GM10266 (cell line): Measurements from ENCODE around the gene PTPRD.

ENCODE experiments used
- DNase-seq: peaks from one replicate; pipeline ENCODE4 v3.0.0; 2012; ENCODE audit errors: extremely low spot score
- TF ChIP-seq, protein P1 (sequence below): IDR thresholded peaks from 2 replicates; pipeline ENCODE4 v1.5.1; 2012; ENCODE audit warnings: mild to moderate bottlenecking, low read depth; ENCODE audit not compliant: control insufficient read depth, insufficient read depth; ENCODE audit errors: missing control alignments

The PTPRD gene

DNA sequence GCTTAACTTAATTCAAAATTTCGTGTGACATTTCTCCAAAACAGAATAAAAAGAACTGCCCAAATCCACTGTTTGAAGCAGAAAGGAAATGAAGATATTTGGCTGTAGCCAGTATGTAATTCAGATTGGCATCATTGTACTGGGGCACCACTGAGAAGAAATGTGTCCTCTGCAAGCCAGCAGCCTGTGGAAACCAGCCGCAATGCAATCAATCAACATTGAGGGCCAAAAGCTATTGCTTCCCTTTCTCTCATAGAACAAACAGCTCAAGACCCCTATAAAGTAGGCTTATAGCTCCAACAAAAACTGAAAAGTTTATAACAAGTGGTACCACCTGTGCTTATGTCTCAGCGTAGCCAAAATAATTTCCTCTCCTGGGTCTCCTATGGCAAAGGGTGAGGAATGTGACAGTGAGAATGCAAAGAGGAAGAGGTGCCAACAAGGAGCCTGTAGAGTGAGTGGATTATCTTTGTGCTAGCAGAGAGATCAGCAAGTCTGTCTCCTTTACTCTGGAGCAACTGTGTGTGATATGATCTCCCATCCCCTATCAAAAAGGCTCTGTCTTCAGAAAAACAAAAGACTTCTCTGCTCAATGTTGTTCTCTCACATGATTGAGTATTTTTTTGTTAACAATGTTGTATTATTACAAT lies 1740.9 kb downstream of the PTPRD start:
- no peak for DNase-seq
- TF ChIP-seq, protein P1, sequence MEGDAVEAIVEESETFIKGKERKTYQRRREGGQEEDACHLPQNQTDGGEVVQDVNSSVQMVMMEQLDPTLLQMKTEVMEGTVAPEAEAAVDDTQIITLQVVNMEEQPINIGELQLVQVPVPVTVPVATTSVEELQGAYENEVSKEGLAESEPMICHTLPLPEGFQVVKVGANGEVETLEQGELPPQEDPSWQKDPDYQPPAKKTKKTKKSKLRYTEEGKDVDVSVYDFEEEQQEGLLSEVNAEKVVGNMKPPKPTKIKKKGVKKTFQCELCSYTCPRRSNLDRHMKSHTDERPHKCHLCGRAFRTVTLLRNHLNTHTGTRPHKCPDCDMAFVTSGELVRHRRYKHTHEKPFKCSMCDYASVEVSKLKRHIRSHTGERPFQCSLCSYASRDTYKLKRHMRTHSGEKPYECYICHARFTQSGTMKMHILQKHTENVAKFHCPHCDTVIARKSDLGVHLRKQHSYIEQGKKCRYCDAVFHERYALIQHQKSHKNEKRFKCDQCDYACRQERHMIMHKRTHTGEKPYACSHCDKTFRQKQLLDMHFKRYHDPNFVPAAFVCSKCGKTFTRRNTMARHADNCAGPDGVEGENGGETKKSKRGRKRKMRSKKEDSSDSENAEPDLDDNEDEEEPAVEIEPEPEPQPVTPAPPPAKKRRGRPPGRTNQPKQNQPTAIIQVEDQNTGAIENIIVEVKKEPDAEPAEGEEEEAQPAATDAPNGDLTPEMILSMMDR: no peak

DNA sequence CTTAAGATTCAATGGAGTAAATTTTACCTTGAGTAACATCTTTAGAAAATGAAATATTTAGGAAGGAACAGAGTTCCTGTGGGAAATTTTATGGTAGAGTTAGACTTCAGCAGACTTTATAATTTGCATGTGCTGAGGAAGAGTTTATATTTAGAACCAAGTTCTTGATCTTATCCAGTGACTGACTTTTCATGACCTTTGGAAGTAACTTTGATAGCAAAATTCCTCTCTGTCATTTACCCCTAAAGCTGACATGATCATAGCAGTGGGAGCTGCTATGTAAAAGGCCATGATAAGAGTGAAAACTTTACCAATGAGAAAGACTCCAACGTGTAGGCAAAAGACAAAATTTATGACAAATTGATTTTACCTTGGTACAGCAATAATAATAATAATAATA lies 1741.4 kb downstream of the PTPRD start:
- TF ChIP-seq, protein P1: no peak
- no peak for DNase-seq

DNA sequence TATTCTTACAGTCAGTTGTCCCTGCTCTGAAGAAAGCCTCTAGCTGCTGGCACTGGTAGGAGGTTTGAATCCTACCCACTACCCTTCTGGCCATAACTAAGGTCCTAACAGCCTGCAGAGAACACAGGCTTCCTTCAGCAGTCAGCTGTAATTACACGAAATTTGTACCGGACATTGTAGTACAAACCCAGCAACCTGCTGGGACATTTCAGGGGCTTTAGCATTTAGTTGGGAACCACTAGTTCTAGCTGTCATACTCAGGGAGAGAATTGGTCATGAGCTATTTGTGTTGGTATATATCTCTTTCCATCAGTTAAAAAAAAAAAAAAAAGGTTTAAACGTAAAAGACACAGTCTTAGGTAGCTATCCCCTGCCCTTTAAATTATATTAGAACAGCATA lies 1743.0 kb downstream of the PTPRD start:
- DNase-seq: no peak
- TF ChIP-seq, protein P1: no peak

DNA sequence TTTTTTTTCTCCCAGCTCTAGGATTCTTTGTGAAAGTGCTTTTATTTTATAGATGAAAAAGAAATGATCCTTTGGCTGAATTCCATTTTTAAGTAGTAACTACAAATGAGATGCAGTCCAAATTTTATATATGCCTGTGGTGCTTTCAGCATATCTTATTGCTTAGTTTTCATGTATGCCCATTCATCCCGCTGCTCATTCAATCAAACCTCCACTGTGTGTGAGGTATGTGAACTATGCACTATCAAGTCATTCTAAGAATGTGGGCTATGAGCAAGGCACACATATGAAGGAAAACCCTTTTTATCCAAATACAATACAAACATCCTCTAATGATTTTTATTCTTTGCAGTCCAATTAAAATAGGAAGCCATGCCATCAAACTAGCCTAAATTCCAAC lies 1744.2 kb downstream of the PTPRD start:
- no peak for DNase-seq
- TF ChIP-seq, protein P1: no peak

DNA sequence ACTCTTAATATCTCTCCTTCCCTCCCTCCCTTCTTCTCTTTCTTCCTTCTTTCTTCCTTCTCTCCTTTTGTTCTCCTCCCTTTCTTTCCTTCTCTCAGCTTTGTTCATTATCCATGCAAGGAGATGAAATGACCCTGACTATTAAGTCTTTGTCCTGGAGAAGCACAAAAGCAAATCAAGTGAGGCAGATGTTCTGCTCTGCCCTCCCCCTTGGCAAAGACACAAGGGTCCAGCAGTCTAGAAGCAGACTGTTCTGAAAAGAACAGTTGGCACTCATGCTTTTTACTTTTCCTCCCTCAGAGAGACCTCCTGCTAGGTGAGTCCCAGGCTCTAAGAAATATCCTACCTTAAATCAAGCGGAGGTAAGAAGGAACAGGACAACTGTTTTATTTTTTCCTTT lies 1745.7 kb downstream of the PTPRD start:
- DNase-seq: no peak
- TF ChIP-seq, protein P1: no peak

DNA sequence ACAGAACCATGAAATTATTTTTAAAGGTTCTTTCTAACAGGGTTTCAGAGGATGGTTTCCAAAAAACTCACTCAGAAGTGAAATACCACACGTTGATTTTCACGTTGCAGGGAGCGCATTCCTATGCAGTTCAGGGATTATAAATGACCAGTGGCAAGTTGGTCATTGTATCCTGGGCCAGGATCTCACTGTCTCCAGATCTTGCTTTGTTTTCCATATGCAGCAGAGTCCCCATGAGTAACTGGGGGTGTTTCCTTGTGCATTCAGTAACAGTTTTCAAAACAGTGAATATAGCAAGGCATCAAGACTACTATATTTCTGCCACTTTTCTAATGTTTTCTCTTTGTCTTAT lies 1748.3 kb downstream of the PTPRD start:
- TF ChIP-seq, protein P1: no peak
- no peak for DNase-seq

DNA sequence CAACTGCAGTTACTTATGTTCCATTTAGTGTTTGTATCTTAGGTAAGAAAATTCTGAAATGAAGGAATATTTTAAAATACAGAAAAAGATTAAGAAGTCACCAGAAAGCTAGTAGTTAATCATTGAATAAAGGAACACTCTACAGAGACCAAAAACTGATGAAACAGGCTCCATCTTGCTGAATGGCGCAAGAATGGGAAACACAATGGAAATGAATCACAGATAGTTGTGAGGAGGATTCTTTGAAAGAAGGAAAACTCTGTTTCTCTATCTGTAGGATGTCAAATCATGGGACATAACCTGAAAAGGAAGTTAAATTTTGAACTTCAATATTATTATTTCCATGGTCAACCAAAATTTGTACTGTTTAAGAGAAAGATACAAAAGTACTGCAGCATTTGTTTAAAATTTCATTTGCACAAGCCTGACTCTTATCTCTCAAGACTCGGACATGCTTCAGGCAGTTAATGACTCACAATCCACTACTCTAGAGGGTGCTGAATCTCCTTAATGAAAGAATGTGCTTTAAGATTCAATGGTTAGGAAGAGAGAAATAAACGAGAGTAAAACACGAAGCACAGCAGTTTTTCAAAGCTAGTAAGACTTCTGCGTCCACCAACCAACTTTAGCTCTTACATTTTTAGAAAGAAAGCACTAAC lies 1748.8 kb downstream of the PTPRD start:
- DNase-seq: no peak
- TF ChIP-seq, protein P1: no peak
